Body of pancreas (tissue), 4 donors: ENCODE measurements around the gene TOPORS. TPM values are rescaled to one million over a fixed set of nuclear protein-coding genes. Genes with fewer than 3 reads are reported as not detected.

Experiments
- ATAC-seq: fragments of 150-250 bp; one replicate; pipeline ENCODE4 v1.9.1; 2016
- DNase-seq, 4 donors: peaks; one replicate each; pipeline ENCODE4 v3.0.0-alpha.2; 2019
- H3K27ac ChIP-seq, 4 donors: fragments of 200-600 bp; sonication (generic); 1 replicate in 3 of 4; 2 replicates in 1 of 4; pipeline versions ENCODE4 v1.5.1 to v1.6.1; 2016 to 2019; ENCODE audit warnings: mild to moderate bottlenecking in 1 of 4, mixed read lengths in 1 of 4, moderate library complexity in 1 of 4
- H3K27me3 ChIP-seq, 2 donors: fragments of 200-600 bp; sonication (generic); one replicate each; pipeline ENCODE4 v1.6.0; 2016; ENCODE audit warnings: mild to moderate bottlenecking in 1 of 2
- H3K36me3 ChIP-seq, 2 donors: fragments of 200-600 bp; sonication (generic); replicated peaks in 1 of 2; 2 replicates each; pipeline ENCODE4 v1.5.1; 2016; ENCODE audit warnings: low read depth in 2 of 2; ENCODE audit not compliant: insufficient read depth in 1 of 2
- H3K4me1 ChIP-seq: fragments of 200-600 bp; sonication (generic); one replicate; pipeline ENCODE4 v1.6.0; 2016
- H3K4me3 ChIP-seq, 2 donors: fragments of 200-600 bp; sonication (generic); 1 replicate in 1 of 2; 2 replicates in 1 of 2; pipeline ENCODE4 v1.5.1; 2016 to 2019
- H3K9me3 ChIP-seq, 3 donors: fragments of 200-600 bp; sonication (generic); 1 replicate in 2 of 3; 2 replicates in 1 of 3; pipeline ENCODE4 v1.5.1; 2016
- CTCF ChIP-seq, 7 experiments: fragments of 450-650 bp in 4 of 7; fragments of 200-600 bp in 3 of 7; sonication (generic) in 3 of 7; IDR thresholded peaks; one replicate each; pipeline ENCODE4 v1.5.1; 2016 to 2019; ENCODE audit warnings: antibody characterized with exemption in 7 of 7
- POLR2A ChIP-seq, 3 donors: fragments of 450-650 bp; IDR thresholded peaks; one replicate each; pipeline ENCODE4 v1.6.1; 2016; ENCODE audit warnings: antibody characterized with exemption in 3 of 3, mild to moderate bottlenecking in 2 of 3
- WGBS, 2 donors: methylation state at CpG; one replicate each; pipeline ENCODE4 v1.1.5; 2017; 5-methylcytosine and 5-hydroxymethylcytosine counted together
- intact Hi-C: fragments of 100-400 bp; cut with DNase I; formaldehyde crosslinking; loops from one replicate; pipeline ENCODE4 v1.15.1; 2023
- total RNA-seq, 2 donors: library from RNA; depleted of rRNA; stranded (reverse); fragments of >200 nt; gene quantifications; one replicate each; pipeline ENCODE4 v1.1.0, GENCODE V29; 2016

TOPORS gene
- total RNA-seq, 2 donors from 2014 or later = 9.9 to 12.2 TPM

- intact Hi-C loops = no loop called here
- H3K27me3 ChIP-seq = no peaks in the 10 kb centered on the region
- H3K27ac ChIP-seq = no peak overlapping the region
- ATAC-seq (no peak), DNase-seq (no peak)
- TF ChIP-seq CTCF (IDR thresholded peaks at IDR 0.05) (no peak), POLR2A (IDR thresholded peaks at IDR 0.05) (no peak)
- H3K4me3 ChIP-seq = no peak overlapping the region
- 32 to 44% methylated on average over 2 of the region's 2 CpGs for WGBS, 2 donors
- H3K4me1 ChIP-seq = no peaks in the 10 kb centered on the region
- H3K36me3 ChIP-seq = no peaks in the 10 kb centered on the region
- no peaks in the 10 kb centered on the region for H3K9me3 ChIP-seq
Measured at GRCh38 chr9:32590476-32590875, 38.1 kb upstream of the TOPORS start.

GRCh38 chr9:32589083-32589723 is 36.8 kb upstream of the TOPORS start:
- ATAC-seq (no peak), DNase-seq (no peak)
- H3K27me3 ChIP-seq = no peaks in the 10 kb centered on the region
- TF ChIP-seq POLR2A (IDR thresholded peaks at IDR 0.05) = no peak
- TF ChIP-seq CTCF (IDR thresholded peaks at IDR 0.05) = peak in 5 of 7 experiments; percentile 14 to 42 (median 31)
- H3K4me1 ChIP-seq = no peaks in the 10 kb centered on the region
- 36 to 40% methylated on average over 6 of the region's 6 CpGs for WGBS, 2 donors
- H3K27ac ChIP-seq = no peak overlapping the region
- no peaks in the 10 kb centered on the region for H3K36me3 ChIP-seq
- H3K4me3 ChIP-seq = no peak overlapping the region
- no peaks in the 10 kb centered on the region for H3K9me3 ChIP-seq
- intact Hi-C loops = loop anchor here (10.0 kb wide), 2 partner anchors 154 to 386 kb away; no protein-coding TSS in a partner anchor

DNA sequence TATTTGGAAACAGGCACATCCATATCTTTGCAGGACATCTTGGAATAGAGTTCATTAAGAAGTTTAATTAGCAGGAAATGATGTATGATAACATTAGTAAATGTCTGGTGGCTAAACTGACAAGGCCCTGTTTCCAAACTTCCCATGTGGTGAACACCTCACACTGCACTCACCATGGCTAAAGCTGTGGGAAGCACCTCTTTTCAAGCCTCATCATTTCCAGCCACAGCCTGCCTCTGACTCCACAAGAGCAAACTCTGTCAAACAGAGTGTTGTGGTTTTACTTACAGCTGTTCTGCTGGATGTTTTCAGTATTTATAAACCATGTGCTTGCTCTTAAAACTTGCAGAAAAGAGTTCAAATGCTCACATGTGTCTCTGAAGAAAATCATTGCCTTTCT is 35.5 kb upstream of the TOPORS start:
- TF ChIP-seq CTCF (IDR thresholded peaks at IDR 0.05) (no peak), POLR2A (IDR thresholded peaks at IDR 0.05) (no peak)
- no peaks in the 10 kb centered on the region for H3K9me3 ChIP-seq
- no peak overlapping the region for H3K27ac ChIP-seq
- no peaks in the 10 kb centered on the region for H3K27me3 ChIP-seq
- H3K4me3 ChIP-seq = no peak overlapping the region
- no peaks in the 10 kb centered on the region for H3K4me1 ChIP-seq
- DNase-seq (no peak), ATAC-seq (no peak)
- intact Hi-C loops = loop anchor here (10.0 kb wide), 2 partner anchors 153 to 387 kb away; no protein-coding TSS in a partner anchor
- H3K36me3 ChIP-seq = no peaks in the 10 kb centered on the region

GRCh38 chr9:32584784-32585183 is 32.4 kb upstream of the TOPORS start:
- Histone ChIP-seq H3K4me1 (no peaks in the 10 kb centered on the region), H3K9me3 (no peaks in the 10 kb centered on the region), H3K27ac (no peak overlapping the region), H3K36me3 (no peaks in the 10 kb centered on the region), H3K4me3 (no peak overlapping the region), H3K27me3 (no peaks in the 10 kb centered on the region)
- ATAC-seq = no peak
- intact Hi-C loops = loop anchor here (5.0 to 10.0 kb wide), 3 partner anchors 150 to 390 kb away; no protein-coding TSS in a partner anchor
- WGBS, 2 donors = 15 to 16% methylated on average over 2 of the region's 2 CpGs
- DNase-seq = no peak
- no peak for TF ChIP-seq CTCF (IDR thresholded peaks at IDR 0.05)
- no peak for TF ChIP-seq POLR2A (IDR thresholded peaks at IDR 0.05)
